Breast epithelium (tissue), 4 donors: ENCODE data around the gene BPI. TPM values are rescaled to one million over a fixed set of nuclear protein-coding genes. Genes with fewer than 3 reads are reported as not detected.

Experiments used
- DNase-seq, 2 donors: peaks; one replicate each; pipeline ENCODE4 v3.0.0-alpha.2; 2019; ENCODE audit warnings: low spot score in 2 of 2
- H3K27ac ChIP-seq, 2 donors: fragments of 200-600 bp; sonication (generic) in 1 of 2; one replicate each; pipeline ENCODE4 v1.5.1; 2016 to 2019; ENCODE audit warnings: mild to moderate bottlenecking in 1 of 2
- H3K27me3 ChIP-seq, 2 donors: fragments of 200-600 bp; sonication (generic) in 1 of 2; one replicate each; pipeline versions ENCODE4 v1.5.1 to v1.6.0; 2017 to 2019; ENCODE audit warnings: control low read depth in 1 of 2, mild to moderate bottlenecking in 1 of 2
- H3K36me3 ChIP-seq: fragments of 200-600 bp; one replicate; pipeline ENCODE4 v1.5.1; 2019
- H3K4me1 ChIP-seq, 2 donors: fragments of 200-600 bp; sonication (generic); one replicate each; pipeline ENCODE4 v1.5.1; 2016 to 2019; ENCODE audit warnings: control low read depth in 1 of 2
- H3K4me3 ChIP-seq, 3 donors: fragments of 200-600 bp; sonication (generic); 1 replicate in 2 of 3; 2 replicates in 1 of 3; pipeline ENCODE4 v1.5.1; 2016 to 2019; ENCODE audit warnings: mild to moderate bottlenecking in 3 of 3, moderate library complexity in 2 of 3
- H3K9me3 ChIP-seq, 2 donors: fragments of 200-600 bp; sonication (generic) in 1 of 2; one replicate each; pipeline ENCODE4 v1.5.1; 2016 to 2019; ENCODE audit warnings: control low read depth in 1 of 2
- POLR2A ChIP-seq: fragments of 450-650 bp; IDR thresholded peaks from one replicate; pipeline ENCODE4 v1.6.1; 2016; ENCODE audit warnings: antibody characterized with exemption, mild to moderate bottlenecking, moderate library complexity
- POLR2AphosphoS5 ChIP-seq, 3 donors: sonication (generic); formaldehyde crosslinking; IDR thresholded peaks; one replicate each; pipeline ENCODE4 v1.6.1; 2017; ENCODE audit warnings: antibody characterized with exemption in 3 of 3
- intact Hi-C: fragments of 100-400 bp; cut with DNase I; formaldehyde crosslinking; loops from one replicate; pipeline ENCODE4 v1.15.1; 2023; ENCODE audit warnings: low total_unique reads
- total RNA-seq, 3 donors: library from RNA; depleted of rRNA; stranded (reverse); fragments of >200 nt; gene quantifications; one replicate each; pipeline ENCODE4 v1.1.0, GENCODE V29; 2016
- TF ChIP-seq, protein P1 (sequence below), 3 donors: fragments of 450-650 bp; IDR thresholded peaks; one replicate each; pipeline ENCODE4 v1.5.1; 2016 to 2017; ENCODE audit warnings: antibody characterized with exemption in 3 of 3, mild to moderate bottlenecking in 3 of 3, moderate library complexity in 3 of 3

Gene BPI
- total RNA-seq, 3 donors from 2014 or later: 0.59 TPM; not detected in 2

DNA sequence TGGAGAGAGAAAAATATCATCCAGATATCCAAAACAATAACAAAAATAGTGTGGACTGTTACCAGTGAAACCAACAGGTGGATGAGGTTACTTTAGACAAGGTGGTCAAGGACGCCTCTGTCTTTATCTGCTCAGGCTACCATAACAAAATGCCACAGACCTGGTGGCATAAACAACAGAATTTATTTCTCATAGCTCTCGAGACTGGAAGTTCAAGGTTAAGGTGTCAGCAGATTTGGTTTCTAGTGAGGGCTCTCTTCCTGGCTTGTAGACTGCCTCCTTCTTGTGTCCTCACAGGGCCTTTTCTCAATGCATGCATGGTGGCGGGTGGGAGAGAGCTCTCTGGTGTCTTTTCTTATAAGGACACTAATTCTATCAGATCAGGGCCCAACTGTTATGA lies 21.2 kb downstream of the BPI start:
- no peak overlapping the region for H3K4me3 ChIP-seq
- no peaks in the 10 kb centered on the region for H3K27me3 ChIP-seq
- no peak overlapping the region for H3K27ac ChIP-seq
- DNase-seq: no peak
- no peaks in the 10 kb centered on the region for H3K9me3 ChIP-seq
- intact Hi-C loops: no loop called here
- TF ChIP-seq, protein P1, sequence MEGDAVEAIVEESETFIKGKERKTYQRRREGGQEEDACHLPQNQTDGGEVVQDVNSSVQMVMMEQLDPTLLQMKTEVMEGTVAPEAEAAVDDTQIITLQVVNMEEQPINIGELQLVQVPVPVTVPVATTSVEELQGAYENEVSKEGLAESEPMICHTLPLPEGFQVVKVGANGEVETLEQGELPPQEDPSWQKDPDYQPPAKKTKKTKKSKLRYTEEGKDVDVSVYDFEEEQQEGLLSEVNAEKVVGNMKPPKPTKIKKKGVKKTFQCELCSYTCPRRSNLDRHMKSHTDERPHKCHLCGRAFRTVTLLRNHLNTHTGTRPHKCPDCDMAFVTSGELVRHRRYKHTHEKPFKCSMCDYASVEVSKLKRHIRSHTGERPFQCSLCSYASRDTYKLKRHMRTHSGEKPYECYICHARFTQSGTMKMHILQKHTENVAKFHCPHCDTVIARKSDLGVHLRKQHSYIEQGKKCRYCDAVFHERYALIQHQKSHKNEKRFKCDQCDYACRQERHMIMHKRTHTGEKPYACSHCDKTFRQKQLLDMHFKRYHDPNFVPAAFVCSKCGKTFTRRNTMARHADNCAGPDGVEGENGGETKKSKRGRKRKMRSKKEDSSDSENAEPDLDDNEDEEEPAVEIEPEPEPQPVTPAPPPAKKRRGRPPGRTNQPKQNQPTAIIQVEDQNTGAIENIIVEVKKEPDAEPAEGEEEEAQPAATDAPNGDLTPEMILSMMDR (IDR thresholded peaks at IDR 0.05): no peak
- TF ChIP-seq POLR2AphosphoS5 (IDR thresholded peaks at IDR 0.05): no peak
- TF ChIP-seq POLR2A: no peak
- H3K36me3 ChIP-seq: no peaks in the 10 kb centered on the region
- H3K4me1 ChIP-seq: no peaks in the 10 kb centered on the region

DNA sequence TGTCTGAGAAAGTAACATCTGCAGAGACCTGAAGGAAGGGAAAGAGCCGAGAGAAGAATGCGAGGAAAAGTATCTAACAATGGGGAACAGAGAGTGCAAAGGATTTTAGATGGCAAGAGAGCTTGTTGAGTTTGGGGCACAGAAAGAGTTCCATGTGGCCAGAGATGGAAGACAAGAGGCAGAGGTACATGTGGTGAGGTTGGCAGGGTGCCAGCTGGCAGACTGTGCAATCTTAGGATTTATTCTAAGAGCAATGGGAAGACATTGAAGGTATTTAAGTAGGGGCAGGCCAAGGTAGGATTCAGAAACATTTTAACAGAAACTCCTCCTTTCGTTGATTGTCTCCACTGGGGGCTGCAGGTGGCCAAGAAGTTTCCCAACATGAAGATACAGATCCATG lies 21.9 kb downstream of the BPI start:
- TF ChIP-seq, protein P1 (IDR thresholded peaks at IDR 0.05): no peak
- no peak for TF ChIP-seq POLR2A
- no peak for TF ChIP-seq POLR2AphosphoS5 (IDR thresholded peaks at IDR 0.05)
- Histone ChIP-seq H3K27me3 (no peaks in the 10 kb centered on the region), H3K4me3 (no peak overlapping the region), H3K27ac (no peak overlapping the region), H3K9me3 (no peaks in the 10 kb centered on the region), H3K4me1 (no peaks in the 10 kb centered on the region), H3K36me3 (no peaks in the 10 kb centered on the region)
- no peak for DNase-seq
- intact Hi-C loops: no loop called here

DNA sequence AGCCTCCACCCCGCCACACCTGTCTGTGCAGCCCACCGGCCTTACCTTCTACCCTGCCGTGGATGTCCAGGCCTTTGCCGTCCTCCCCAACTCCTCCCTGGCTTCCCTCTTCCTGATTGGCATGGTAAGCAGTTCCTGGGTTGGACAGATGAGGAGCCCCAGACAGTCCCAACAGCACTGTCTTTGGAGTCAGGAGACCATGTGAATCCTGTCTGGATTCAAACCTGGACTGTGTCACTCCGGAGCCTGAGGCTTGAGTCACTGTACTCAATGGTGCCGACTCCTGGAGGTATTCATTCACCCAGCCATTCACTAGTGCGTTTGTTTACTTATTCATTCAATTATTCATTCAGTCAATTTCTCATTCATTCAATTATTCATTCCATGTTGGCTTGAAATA lies 22.4 kb downstream of the BPI start:
- H3K9me3 ChIP-seq: no peaks in the 10 kb centered on the region
- H3K27ac ChIP-seq: no peak overlapping the region
- no peaks in the 10 kb centered on the region for H3K27me3 ChIP-seq
- H3K36me3 ChIP-seq: no peaks in the 10 kb centered on the region
- no peak overlapping the region for H3K4me3 ChIP-seq
- DNase-seq: no peak
- intact Hi-C loops: no loop called here
- no peaks in the 10 kb centered on the region for H3K4me1 ChIP-seq
- TF ChIP-seq, protein P1 (IDR thresholded peaks at IDR 0.05): no peak
- TF ChIP-seq POLR2AphosphoS5 (IDR thresholded peaks at IDR 0.05) (no peak), POLR2A (no peak)

DNA sequence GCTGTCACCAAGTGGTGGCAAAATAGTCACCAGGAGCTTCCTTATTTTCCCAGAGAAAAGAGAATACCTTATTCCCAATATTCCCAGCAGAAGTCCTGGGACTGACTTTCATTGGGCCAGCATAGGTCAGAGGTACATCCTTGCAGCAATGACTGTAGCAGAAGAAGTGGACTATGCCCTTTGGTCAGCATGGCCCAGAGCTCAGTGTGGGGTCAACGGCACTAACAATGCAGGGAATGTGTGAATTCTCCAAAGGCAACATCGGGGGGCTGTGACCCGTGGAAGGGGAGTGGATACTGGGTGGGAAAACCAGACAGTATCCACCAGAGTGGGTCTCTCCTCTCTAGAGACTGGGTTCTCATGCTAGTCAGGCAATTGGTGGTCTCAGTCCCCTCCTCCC lies 26.7 kb downstream of the BPI start:
- TF ChIP-seq POLR2AphosphoS5 (IDR thresholded peaks at IDR 0.05) (no peak), POLR2A (no peak)
- TF ChIP-seq, protein P1 (IDR thresholded peaks at IDR 0.05): no peak
- intact Hi-C loops: no loop called here

DNA sequence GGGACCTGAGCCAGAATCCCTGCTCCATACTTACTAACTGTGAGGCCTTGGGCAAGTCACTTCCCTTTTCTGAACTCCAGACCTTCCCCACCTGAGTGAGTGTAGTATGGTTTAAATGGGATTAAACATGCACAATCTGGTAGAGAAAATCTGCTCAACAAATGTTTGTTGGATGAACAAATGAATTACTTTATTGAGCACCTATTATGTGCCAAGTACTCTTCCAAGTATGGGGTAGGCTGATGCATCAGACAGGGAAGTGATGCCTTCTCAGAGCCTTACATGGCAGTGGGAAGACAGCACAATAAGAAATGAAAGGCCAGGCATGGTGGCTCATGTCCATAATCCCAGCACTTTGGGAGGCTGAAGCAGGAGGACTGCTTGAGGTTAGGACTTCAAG lies 27.3 kb downstream of the BPI start:
- Histone ChIP-seq H3K27ac (no peak overlapping the region), H3K4me1 (no peaks in the 10 kb centered on the region), H3K27me3 (no peaks in the 10 kb centered on the region), H3K4me3 (no peak overlapping the region), H3K9me3 (no peaks in the 10 kb centered on the region), H3K36me3 (no peaks in the 10 kb centered on the region)
- intact Hi-C loops: no loop called here
- DNase-seq: no peak
- TF ChIP-seq, protein P1 (IDR thresholded peaks at IDR 0.05): no peak
- no peak for TF ChIP-seq POLR2AphosphoS5 (IDR thresholded peaks at IDR 0.05)
- TF ChIP-seq POLR2A: no peak

More for the DNA sequence above, 26.7 kb downstream of the BPI start:
- no peak overlapping the region for H3K4me3 ChIP-seq
- no peaks in the 10 kb centered on the region for H3K36me3 ChIP-seq
- H3K9me3 ChIP-seq: no peaks in the 10 kb centered on the region
- no peak overlapping the region for H3K27ac ChIP-seq
- H3K4me1 ChIP-seq: no peaks in the 10 kb centered on the region
- no peak for DNase-seq
- no peaks in the 10 kb centered on the region for H3K27me3 ChIP-seq
